ENCODE data around the gene DHX35. TPM values are rescaled to one million over a fixed set of nuclear protein-coding genes. Genes with fewer than 3 reads are reported as not detected.

DHX35 gene
- total and polyA plus RNA-seq, 2 of the 13 experiments (the other 11 are each of a cell fraction or from before 2014, with no cell fraction given), result 25.8 to 28.7 TPM

GRCh38 chr20:39004508-39004907 is 42.4 kb downstream of the DHX35 start (continued):
- TF ChIP-seq HNRNPUL1 (IDR thresholded peaks at IDR 0.05; ENCODE audit: low read depth, low read length) (no peak), SKIL (CRISPR knock-in tag; IDR thresholded peaks at IDR 0.05; ENCODE audit: borderline replicate concordance) (no peak)

GRCh38 chr20:39009348-39009747 is 47.2 kb downstream of the DHX35 start:
- no peak overlapping the region for H3K4me2 ChIP-seq (ENCODE audit: low read depth, low read length)
- in situ Hi-C loops (cut with HindIII; ENCODE audit: extremely low pct_ligation_motif_present, low pct_unique_long_range_greater_than_20kb) (no loop called here), intact Hi-C loops (cut with micrococcal nuclease; ENCODE audit: unreplicated experiment) (no loop called here)
- ATAC-seq (no peak), FAIRE-seq (no peak), DNase-seq (ENCODE audit: low spot score) (no peak)
- H3K27me3 ChIP-seq (ENCODE audit: control insufficient read depth in 1 of 2, insufficient read depth in 2 of 2, low read length in 2 of 2), result no peaks in the 10 kb centered on the region
- peaks cover 18% of the 10 kb centered on the region for H3K4me1 ChIP-seq (ENCODE audit: insufficient read depth, low read length)
- H3K36me3 ChIP-seq (replicated peaks in 1 of 2; ENCODE audit: control insufficient read depth in 1 of 2, insufficient read depth in 2 of 2, low read length in 2 of 2), result peaks cover 33 to 60% of the 10 kb centered on the region in 2 experiments
- ChIA-PET CTCF (ENCODE audit: low intra/inter-chr PET ratio, low total read pairs) (no interaction called here), POLR2A (no interaction called here)
- H3K9me3 ChIP-seq (ENCODE audit: low read length), result no peaks in the 10 kb centered on the region
- BruUV-seq (replicated peaks), result no TSS peak
- H3K4me3 ChIP-seq (replicated peaks in 1 of 3; ENCODE audit: insufficient read depth in 1 of 3, low read depth in 2 of 3, low read length in 3 of 3), result no peak overlapping the region
- no peaks in the 10 kb centered on the region for H3K79me2 ChIP-seq (ENCODE audit: insufficient read depth, low read length)
- no peak overlapping the region for H3K27ac ChIP-seq (ENCODE audit: extremely low read length, insufficient read depth, low read length)
- no peak overlapping the region for H2AFZ ChIP-seq (ENCODE audit: low read length)
- 89% methylated on average over 1 of the region's 1 CpG for WGBS (ENCODE audit: low lambda C conversion rate)
- no peaks in the 10 kb centered on the region for H4K20me1 ChIP-seq (ENCODE audit: insufficient read depth, low read length)
- H3K9ac ChIP-seq (ENCODE audit: insufficient read depth, low read depth, low read length), result no peak overlapping the region
- TF ChIP-seq MTF2 (CRISPR knock-in tag; IDR thresholded peaks at IDR 0.05; ENCODE audit: borderline replicate concordance), result no peak
- no peak for TF ChIP-seq ZNF496 (CRISPR knock-in tag; IDR thresholded peaks at IDR 0.05; ENCODE audit: insufficient replicate concordance)
- no peak for TF ChIP-seq AFF4 (CRISPR knock-in tag; IDR thresholded peaks at IDR 0.05)
- TF ChIP-seq ZNF280B (CRISPR knock-in tag; IDR thresholded peaks at IDR 0.05; ENCODE audit: borderline replicate concordance), result no peak
- no peak for TF ChIP-seq IRF9 (CRISPR knock-in tag; IDR thresholded peaks at IDR 0.05; ENCODE audit: borderline replicate concordance)
- TF ChIP-seq ZSCAN30 (CRISPR knock-in tag; IDR thresholded peaks at IDR 0.05), result no peak
- no peak for TF ChIP-seq XRCC5 (optimal IDR thresholded peaks at IDR 0.05; ENCODE audit: low read length)
- no peak for TF ChIP-seq KLF6 (CRISPR knock-in tag; IDR thresholded peaks at IDR 0.05)
- TF ChIP-seq SRSF4 (IDR thresholded peaks at IDR 0.05; ENCODE audit: low read depth, low read length, poor library complexity, severe bottlenecking), result no peak
- no peak for TF ChIP-seq ZNF136 (CRISPR knock-in tag; IDR thresholded peaks at IDR 0.05; ENCODE audit: low read depth)
- no peak for TF ChIP-seq ZNF558 (CRISPR knock-in tag; IDR thresholded peaks at IDR 0.05; ENCODE audit: borderline replicate concordance)
- TF ChIP-seq ZSCAN20 (CRISPR knock-in tag; IDR thresholded peaks at IDR 0.05; ENCODE audit: borderline replicate concordance), result no peak

Data from HepG2 (cell line).